Stimulated activated naive CD8-positive, alpha-beta T cell treated with anti-CD3 and anti-CD28 coated beads, Interleukin-15, amount 100 ng/mL, for 72 hours (primary cell): ENCODE results near the gene MT2A.
"Not testable (repeated sequence)": the region's sequence is repeated elsewhere in the genome, so short reads cannot be mapped to it uniquely, and the experiment has no call there.

ENCODE experiments used
- ATAC-seq: fragments of 150-1000 bp; cut with Tn5 transposase; 2 replicates; pipeline ENCODE4 v1.10.0; 2021; ENCODE audit warnings: mild to moderate bottlenecking, moderate library complexity
- DNase-seq, 2 donors: peaks; one replicate each; pipeline ENCODE4 v3.0.0; 2021 to 2022
- H3K27ac Mint-ChIP-seq, 2 donors: one replicate each; pipeline ENCODE4 v1.8.0; 2022; ENCODE audit warnings: mild to moderate bottlenecking in 2 of 2, mixed read lengths in 2 of 2, moderate library complexity in 2 of 2
- H3K27me3 Mint-ChIP-seq: one replicate; pipeline ENCODE4 v1.8.0; 2022; ENCODE audit warnings: mixed read lengths
- H3K4me1 Mint-ChIP-seq: one replicate; pipeline ENCODE4 v1.8.0; 2022; ENCODE audit warnings: mild to moderate bottlenecking, mixed read lengths
- H3K4me3 Mint-ChIP-seq, 2 donors: one replicate each; pipeline ENCODE4 v1.8.0; 2022; ENCODE audit warnings: mild to moderate bottlenecking in 2 of 2, mixed read lengths in 2 of 2, moderate library complexity in 1 of 2
- H3K9me3 Mint-ChIP-seq, 2 donors: one replicate each; pipeline ENCODE4 v1.8.0; 2022; ENCODE audit warnings: mixed read lengths in 2 of 2

Gene MT2A

DNA sequence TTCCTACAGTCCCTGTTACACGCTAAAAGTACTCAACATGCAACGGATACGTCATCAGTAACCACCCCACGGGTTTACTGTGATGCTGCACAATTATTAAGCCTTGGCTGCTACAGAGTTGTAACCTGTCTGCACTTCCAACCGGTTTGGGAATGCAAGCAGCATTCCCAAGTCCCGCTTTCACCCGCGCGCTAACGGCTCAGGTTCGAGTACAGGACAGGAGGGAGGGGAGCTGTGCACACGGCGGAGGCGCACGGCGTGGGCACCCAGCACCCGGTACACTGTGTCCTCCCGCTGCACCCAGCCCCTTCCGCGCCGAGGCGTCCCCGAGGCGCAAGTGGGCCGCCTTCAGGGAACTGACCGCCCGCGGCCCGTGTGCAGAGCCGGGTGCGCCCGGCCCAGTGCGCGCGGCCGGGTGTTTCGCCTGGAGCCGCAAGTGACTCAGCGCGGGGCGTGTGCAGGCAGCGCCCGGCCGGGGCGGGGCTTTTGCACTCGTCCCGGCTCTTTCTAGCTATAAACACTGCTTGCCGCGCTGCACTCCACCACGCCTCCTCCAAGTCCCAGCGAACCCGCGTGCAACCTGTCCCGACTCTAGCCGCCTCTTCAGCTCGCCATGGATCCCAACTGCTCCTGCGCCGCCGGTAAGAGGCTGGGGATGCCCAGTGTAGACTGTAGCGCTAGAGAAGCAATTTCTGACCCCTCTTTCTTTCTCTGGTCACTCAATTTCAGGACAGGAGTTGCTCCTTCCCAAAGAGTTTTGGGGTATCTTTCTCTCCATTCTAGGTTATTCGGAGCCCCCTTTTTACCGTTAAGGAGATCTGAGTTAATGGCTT lies at the start of gene MT2A:
TSS of gene MT2A (plus strand) at position 542 of the 833 bp plus-strand sequence. CDS start at position 614, 72 bp downstream.
- Mint-ChIP-seq H3K27ac (peak within 1 kb of the TSS; percentile 91 to 95), H3K4me3 (peak within 1 kb of the TSS; percentile 90 to 97), H3K4me1 (peaks cover 70% of the 10 kb centered on the region), H3K27me3 (no peaks in the 10 kb centered on the region), H3K9me3 (no peaks in the 10 kb centered on the region)
- peak; percentile 90 to 92 for DNase-seq
- peak; percentile 84 for ATAC-seq

DNA sequence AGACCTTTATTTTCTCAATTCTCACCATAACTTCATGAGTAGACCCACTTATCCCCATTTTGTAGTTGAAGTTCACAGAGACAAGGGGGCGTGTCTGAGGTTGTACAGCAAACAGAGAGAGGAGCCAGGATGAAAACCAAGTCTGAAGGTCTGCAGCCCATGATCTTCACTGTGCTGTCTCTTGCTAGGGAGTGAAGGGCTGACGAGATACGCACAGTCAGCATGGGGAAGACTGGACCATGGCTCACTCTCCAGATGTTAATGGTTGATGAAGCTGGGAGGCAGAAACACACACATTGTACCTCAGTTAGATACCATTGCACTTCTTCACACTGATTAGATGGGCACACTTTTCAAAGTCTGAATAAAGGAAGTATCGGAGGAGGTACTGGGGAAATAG lies 49.3 kb upstream of the MT2A start:
- H3K4me3 Mint-ChIP-seq, result no peak overlapping the region
- no peaks in the 10 kb centered on the region for H3K4me1 Mint-ChIP-seq
- no peak overlapping the region for H3K27ac Mint-ChIP-seq
- DNase-seq (no peak), ATAC-seq (no peak)
- peaks cover 12% of the 10 kb centered on the region for H3K27me3 Mint-ChIP-seq
- no peaks in the 10 kb centered on the region for H3K9me3 Mint-ChIP-seq

DNA sequence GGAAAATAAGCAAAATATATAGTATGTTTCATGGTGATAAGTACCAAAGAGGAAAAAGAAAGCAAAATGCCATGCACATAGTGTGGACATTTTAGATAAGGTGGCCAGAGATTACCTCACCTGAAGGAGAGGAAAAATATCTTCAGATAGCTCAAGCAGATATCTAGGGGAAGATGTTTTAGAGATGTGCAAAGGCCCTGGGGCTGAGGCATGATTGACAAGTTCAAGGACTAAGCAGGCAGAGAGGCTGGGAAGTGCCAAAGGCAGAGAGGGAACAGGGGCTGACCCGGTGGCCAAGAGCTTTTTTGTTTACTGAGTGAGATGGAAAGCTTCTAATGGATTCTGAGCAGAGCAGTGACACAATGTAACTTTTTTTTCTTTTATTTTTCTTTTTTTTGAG lies 47.9 kb upstream of the MT2A start:
- Mint-ChIP-seq H3K27me3 (peaks cover 11% of the 10 kb centered on the region), H3K4me1 (no peaks in the 10 kb centered on the region), H3K27ac (no peak overlapping the region), H3K9me3 (no peaks in the 10 kb centered on the region), H3K4me3 (no peak overlapping the region)
- DNase-seq (no peak), ATAC-seq (no peak)

DNA sequence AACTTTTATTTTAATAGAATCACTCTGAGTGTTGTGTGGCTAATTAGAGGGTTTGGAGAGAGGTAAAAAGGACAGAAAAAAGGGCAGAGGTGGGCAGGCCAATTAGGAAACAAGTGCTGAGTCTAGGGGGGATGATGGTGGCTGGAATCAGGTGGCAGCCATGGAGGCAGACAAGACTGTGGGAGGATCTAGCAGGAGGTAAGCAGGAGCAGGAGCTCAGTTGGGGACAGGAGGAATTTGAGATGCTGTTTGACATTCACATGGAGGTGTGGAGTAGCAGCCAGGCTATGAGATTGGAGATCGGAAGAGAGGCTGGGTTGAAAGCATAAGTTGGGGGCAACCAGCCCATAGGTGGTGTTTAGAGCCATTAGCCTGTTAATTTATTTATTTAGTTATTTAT lies 47.3 kb upstream of the MT2A start:
- Mint-ChIP-seq H3K9me3 (no peaks in the 10 kb centered on the region), H3K27ac (no peak overlapping the region), H3K27me3 (peaks cover 11% of the 10 kb centered on the region), H3K4me1 (no peaks in the 10 kb centered on the region), H3K4me3 (no peak overlapping the region)
- ATAC-seq (no peak), DNase-seq (no peak)

DNA sequence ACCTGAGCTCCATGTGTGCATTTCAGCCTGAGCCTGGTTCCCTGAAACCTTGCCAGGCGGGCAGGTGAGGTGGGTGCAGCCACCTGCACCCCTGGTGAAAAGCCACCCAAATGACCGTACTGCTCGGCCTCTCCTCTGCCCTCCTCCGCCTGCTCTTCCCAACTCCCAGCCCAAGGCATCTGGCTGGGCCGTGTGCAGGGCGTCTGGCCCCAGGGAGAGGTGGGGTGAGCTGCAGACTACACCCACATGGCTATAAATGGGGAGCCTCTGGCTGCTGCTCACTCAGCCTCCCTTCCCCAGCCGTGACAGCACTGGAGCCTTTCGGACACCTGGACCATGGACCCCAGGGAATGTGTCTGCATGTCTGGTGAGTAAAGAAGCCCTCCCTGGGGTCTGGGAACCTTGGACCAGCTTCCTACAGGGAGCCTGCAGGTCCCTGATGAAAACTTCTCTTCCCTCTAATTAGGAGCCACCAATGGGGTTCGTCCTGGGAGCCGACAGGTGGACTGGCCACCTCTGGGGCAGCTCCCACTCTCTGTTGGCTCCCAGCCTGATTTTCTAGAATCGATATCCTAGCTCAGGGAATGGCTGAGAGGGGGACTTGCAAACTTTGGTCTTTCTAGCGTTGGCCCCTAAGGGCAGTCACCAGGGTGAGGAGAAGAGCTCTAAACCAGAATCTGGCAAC lies 43.4 kb upstream of the MT2A start, which contains the start of gene MT4:
TSS of gene MT4 (plus strand) at position 281 of the 685 bp plus-strand sequence. CDS start at position 337, 56 bp downstream.
- Mint-ChIP-seq H3K4me1 (no peaks in the 10 kb centered on the region), H3K4me3 (no peak within 1 kb of the TSS), H3K27me3 (no peaks in the 10 kb centered on the region), H3K9me3 (no peaks in the 10 kb centered on the region), H3K27ac (peak within 1 kb of the TSS in 1 of 2 donors; percentile 49)
- ATAC-seq, result no peak
- no peak for DNase-seq

DNA sequence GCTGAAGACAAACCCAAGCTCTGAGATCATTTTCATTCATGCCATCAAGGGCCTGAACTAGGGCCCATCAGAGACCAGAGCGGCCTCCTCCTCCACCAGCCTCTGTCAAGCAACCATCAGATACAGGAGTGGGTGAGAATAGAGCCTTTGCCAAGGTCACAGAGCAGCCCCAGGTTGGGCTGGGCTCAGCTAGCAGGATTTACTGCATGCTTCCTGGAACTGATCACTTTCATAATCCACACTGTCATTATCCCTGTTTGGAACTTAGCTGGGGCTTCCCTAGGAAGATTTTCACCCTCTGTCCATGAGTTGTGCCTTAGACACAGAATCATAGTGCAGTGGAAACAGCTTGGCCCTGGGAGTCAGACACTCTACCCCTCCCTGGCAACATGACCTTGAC lies 38.4 kb upstream of the MT2A start:
- no peak overlapping the region for H3K4me3 Mint-ChIP-seq
- DNase-seq (no peak), ATAC-seq (no peak)
- H3K27ac Mint-ChIP-seq, result no peak overlapping the region
- peaks cover 0 to 7% of the 10 kb centered on the region in 2 donors for H3K9me3 Mint-ChIP-seq
- H3K27me3 Mint-ChIP-seq, result no peaks in the 10 kb centered on the region
- H3K4me1 Mint-ChIP-seq, result no peaks in the 10 kb centered on the region

DNA sequence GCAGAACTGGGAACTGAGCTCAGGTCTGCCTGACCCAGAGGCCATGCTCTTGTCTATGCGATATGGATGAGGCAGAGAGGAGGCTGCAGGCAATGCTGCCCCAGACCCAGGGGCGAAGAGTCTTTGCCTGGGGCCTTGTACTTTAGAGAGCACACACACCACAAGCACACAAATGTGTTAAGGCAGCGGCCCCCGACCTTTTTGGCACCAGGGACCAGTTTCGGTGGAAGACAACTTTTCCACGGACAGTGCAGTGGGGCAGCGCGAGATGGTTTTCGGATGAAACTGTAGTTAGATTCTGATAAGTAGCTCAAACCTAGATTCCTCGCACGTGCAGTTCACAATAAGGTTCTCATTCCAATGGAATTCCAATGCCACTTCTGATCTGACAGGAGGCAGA lies 36.9 kb upstream of the MT2A start:
- H3K4me3 Mint-ChIP-seq, result no peak overlapping the region

DNA sequence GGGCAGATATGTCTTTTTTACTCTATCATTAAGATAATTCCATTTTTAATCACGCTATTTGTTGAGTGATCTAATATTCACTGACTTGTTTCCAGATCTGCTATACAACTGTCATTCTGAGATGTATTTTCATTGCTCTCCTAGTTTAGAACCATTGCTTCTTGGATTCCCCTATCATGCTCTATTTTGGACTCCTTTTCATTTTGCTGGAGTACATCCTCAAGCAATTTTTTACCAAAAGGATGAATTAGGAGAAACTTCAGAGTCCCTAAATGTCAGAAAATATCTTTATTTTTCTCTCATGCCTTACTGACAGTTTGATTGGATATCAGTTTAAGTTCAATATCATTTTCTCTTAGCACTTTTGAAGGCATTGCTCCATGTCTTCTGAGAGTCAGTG lies 33.8 kb upstream of the MT2A start:
- DNase-seq (no peak), ATAC-seq (no peak)
- Mint-ChIP-seq H3K4me3 (no peak overlapping the region), H3K4me1 (peaks cover 11% of the 10 kb centered on the region), H3K9me3 (peaks cover 0 to 12% of the 10 kb centered on the region in 2 donors), H3K27me3 (no peaks in the 10 kb centered on the region), H3K27ac (no peak overlapping the region)

More for the DNA sequence above, 36.9 kb upstream of the MT2A start:
- no peaks in the 10 kb centered on the region for H3K27me3 Mint-ChIP-seq
- ATAC-seq, result no peak
- peaks cover 0 to 12% of the 10 kb centered on the region in 2 donors for H3K9me3 Mint-ChIP-seq
- H3K27ac Mint-ChIP-seq, result no peak overlapping the region
- peaks cover 2% of the 10 kb centered on the region for H3K4me1 Mint-ChIP-seq
- no peak for DNase-seq

DNA sequence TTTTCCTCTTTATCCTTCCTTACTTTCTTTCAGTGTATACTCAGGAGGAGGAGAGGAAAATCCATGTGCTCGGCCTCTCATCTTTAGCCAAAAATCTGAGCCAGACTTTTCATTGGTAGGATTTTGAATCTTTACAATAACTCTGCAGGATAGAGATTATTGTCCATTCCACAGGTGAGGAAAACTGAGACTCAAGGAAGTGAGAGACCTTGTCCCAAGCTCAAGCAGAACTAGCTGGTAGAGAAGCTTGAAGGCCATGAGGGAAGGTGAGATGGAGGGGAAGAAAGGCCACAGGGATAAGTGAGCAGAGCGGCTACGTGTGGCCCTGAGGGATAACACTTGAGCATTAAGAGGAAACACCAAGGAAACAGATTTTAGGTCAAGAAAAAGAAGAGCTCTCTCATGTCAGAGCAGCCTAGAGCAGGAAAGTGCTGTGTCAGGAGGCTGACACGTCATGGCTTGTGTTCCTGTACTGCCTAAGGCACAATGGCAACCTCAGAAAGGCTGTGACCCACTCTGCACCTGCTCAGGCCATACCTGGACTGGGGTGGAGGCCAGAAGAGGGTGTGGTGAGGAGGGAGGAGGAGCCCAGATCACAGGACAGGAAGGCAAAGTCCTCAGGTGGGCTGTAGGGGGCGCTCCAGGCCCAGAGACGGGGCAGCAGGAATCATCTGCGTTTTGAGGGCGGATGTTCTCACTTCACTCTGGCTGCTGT lies 31.6 kb upstream of the MT2A start:
- Mint-ChIP-seq H3K4me3 (no peak overlapping the region), H3K9me3 (peaks cover 0 to 12% of the 10 kb centered on the region in 2 donors), H3K4me1 (peaks cover 11% of the 10 kb centered on the region), H3K27ac (peak overlapping the region in 1 of 2 donors; percentile 82), H3K27me3 (peaks cover 15% of the 10 kb centered on the region)
- peak; percentile 87 to 89 for DNase-seq
- peak; percentile 100 for ATAC-seq

DNA sequence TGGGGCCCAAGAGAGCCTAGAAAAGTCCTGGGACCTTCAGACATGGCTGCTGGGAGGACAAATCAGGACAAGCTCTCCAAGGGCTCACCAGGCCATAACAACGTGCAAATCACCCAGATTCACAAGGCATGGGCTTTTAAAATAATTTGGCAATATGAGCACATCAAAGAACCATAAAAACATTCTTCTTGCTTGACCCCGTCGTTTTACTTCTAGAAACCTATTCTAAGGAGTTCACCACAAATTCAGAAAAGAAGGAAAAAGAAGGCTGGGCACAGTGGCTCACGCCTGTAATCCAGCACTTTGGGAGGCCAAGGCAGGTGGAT lies 31.1 kb upstream of the MT2A start:
- Mint-ChIP-seq H3K4me1 (peaks cover 17% of the 10 kb centered on the region), H3K9me3 (peaks cover 0 to 12% of the 10 kb centered on the region in 2 donors), H3K4me3 (no peak overlapping the region), H3K27me3 (peaks cover 20% of the 10 kb centered on the region), H3K27ac (peak overlapping the region in 1 of 2 donors; percentile 82)
- ATAC-seq (no peak), DNase-seq (no peak)

DNA sequence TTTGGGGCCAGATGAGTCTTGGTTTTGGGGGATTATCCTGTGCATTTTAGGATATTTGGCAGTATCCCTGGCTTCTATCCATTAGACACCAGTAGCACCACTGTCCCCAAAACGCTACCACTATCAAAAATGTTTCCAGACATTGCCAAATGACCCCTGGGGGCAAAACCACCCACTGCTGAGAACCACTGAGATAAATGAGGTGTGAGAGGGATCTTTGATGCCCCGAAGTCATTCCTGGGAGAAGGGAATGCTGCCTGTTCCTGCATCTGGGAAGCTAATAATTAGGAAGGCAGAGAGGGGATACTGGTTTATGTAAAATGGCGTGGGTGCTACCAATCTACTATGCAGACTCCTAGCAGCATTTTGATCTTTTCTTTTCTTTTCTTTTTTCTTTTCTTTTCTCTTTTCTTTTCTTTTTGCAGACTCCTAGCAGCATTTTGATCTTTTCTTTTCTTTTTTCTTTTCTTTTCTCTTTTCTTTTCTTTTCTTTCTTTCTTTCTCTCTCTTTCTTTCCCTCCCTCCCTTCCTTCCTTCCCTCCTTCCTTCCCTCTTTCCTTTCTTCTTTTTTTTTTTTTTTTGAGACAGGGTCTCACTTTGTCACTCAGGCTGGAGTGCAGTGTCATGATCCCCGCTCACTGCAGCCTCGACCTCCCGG lies 27.9 kb upstream of the MT2A start:
- Mint-ChIP-seq H3K27me3 (peaks cover 23% of the 10 kb centered on the region), H3K4me3 (no peak overlapping the region), H3K4me1 (peaks cover 19% of the 10 kb centered on the region), H3K9me3 (no peaks in the 10 kb centered on the region), H3K27ac (no peak overlapping the region)
- DNase-seq, result no peak
- no peak for ATAC-seq

DNA sequence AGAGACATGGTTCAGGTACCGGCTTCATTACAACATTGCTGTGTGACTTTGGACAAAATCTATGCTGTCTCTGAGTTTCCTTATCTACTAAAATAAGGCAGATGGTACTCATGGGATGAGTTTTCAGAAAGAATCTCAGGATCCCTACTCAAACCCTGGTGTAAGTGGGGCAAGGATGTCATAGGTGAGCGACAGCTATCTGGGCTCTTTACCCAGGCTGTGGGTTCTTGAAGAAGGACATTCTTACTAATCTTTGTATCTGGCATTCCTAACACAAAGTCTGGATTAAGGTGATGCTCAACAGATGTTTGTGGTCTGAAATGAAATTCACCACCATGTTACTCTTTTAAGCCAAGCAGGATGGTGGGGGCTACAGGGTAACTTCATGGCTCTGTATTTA lies 25.5 kb upstream of the MT2A start:
- peaks cover 25% of the 10 kb centered on the region for H3K27me3 Mint-ChIP-seq
- ATAC-seq, H3K9me3 Mint-ChIP-seq, H3K27ac Mint-ChIP-seq, H3K4me1 Mint-ChIP-seq, H3K4me3 Mint-ChIP-seq, DNase-seq: not testable (repeated sequence)

DNA sequence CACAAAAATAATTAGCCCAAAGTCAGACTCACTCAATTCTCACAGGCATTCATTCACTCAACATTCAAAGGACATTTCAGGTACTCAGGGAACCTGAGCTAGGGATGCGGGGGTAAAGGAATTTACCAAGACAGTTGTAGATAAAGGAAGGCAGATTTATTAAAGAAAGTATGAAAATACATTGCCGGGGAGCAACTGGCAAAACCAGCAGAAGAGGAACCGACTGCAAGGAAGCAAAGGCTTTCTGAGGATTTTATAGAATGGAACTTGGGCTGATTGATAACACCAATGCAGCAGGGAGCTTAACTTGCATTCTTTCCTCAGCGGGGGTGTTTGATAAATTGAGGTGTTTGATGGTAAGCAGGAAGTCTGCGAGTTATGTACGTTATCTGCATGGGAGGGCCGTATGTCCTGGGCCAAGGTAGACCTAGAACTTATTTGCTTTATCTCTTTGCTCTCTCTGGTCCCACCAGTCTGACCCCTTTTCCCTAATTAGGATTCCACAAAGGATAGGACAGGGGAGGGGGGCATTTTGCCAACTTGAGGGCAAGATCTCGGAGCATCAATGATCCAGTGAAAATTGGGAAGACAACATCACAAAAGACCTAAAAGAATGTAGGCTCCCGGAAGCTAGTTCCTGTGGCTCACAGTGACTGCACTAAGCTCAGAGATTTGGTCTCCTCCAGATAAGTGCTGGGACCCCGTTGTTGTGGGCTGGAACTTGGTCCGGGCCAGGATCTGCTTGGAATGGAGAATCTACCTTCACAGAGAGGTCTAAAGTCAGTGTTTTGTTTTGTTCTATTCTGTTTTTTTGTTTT lies 24.8 kb upstream of the MT2A start:
- Mint-ChIP-seq H3K27me3 (peaks cover 32% of the 10 kb centered on the region), H3K4me1 (peaks cover 9% of the 10 kb centered on the region), H3K27ac (no peak overlapping the region), H3K9me3 (no peaks in the 10 kb centered on the region), H3K4me3 (no peak overlapping the region)
- ATAC-seq (no peak), DNase-seq (no peak)

DNA sequence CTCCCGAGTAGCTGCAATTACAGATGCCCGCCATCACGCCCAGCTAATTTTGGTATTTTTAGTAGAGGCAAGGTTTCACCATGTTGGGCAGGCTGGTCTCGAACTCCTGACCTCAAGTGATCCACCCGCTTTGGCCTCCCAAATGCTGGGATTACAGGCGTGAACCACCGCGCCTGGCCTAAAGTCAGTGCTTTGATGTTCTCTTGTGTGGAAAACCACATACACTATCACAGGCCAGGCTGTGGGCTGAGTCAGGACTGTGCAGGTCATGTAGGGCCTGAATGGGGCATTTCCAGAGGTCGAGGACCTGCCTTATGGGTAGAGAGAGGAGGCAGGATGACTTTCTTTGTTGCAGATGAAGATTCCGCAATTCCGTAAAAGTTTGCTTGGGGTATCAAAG lies 24.1 kb upstream of the MT2A start:
- DNase-seq, result no peak
- H3K27me3 Mint-ChIP-seq, result peaks cover 39% of the 10 kb centered on the region
- no peak for ATAC-seq

DNA sequence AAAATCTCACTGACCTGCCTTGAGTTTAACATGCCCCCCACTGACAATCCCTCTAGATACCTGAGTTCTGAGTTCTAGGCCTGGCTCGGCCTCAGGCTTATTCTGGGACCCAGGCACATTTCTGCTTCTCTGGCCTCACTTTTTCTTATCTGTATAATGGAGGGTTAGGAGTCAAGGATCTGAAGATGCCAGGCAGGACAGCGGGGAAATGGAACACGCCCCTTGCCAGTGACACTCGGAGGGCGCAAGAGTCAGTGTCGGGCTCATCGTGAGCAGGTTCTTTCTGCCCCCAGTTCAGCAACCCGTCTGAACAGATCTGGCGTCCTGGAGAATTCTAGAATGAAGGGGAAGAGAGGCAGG lies 19.6 kb upstream of the MT2A start:
- H3K4me1 Mint-ChIP-seq, result peaks cover 35% of the 10 kb centered on the region
- peaks cover 35% of the 10 kb centered on the region for H3K27me3 Mint-ChIP-seq
- peak overlapping the region; percentile 88 to 98 for H3K4me3 Mint-ChIP-seq
- H3K27ac Mint-ChIP-seq, result peak overlapping the region in 1 of 2 donors; percentile 74
- ATAC-seq (no peak), DNase-seq (no peak)
- H3K9me3 Mint-ChIP-seq, result no peaks in the 10 kb centered on the region

More for the DNA sequence above, 24.1 kb upstream of the MT2A start:
- Mint-ChIP-seq H3K9me3 (no peaks in the 10 kb centered on the region), H3K4me3 (no peak overlapping the region), H3K27ac (no peak overlapping the region), H3K4me1 (peaks cover 16% of the 10 kb centered on the region)
